SU-DHL-6 (cell line): ENCODE results near the gene TLK2.

Experiments used
- EZH2phosphoT487 ChIP-seq: fragments of 200-600 bp; sonication (generic), shearing (Covaris generic); conservative IDR thresholded peaks from 2 replicates; pipeline ENCODE4 v1.6.1; 2018; ENCODE audit warnings: mild to moderate bottlenecking, antibody characterized with exemption, low read length, moderate library complexity, mixed read lengths
- TF ChIP-seq, protein P1 (sequence below): fragments of 200-600 bp; sonication (generic); IDR thresholded peaks from one replicate; pipeline ENCODE4 v1.5.1; 2017; ENCODE audit warnings: antibody characterized with exemption, mild to moderate bottlenecking, low read length, moderate library complexity; ENCODE audit not compliant: insufficient read depth, poor library complexity, severe bottlenecking

GRCh38 chr17:62643496-62643895 lies 164.9 kb downstream of the TLK2 start:
- TF ChIP-seq, protein P1, sequence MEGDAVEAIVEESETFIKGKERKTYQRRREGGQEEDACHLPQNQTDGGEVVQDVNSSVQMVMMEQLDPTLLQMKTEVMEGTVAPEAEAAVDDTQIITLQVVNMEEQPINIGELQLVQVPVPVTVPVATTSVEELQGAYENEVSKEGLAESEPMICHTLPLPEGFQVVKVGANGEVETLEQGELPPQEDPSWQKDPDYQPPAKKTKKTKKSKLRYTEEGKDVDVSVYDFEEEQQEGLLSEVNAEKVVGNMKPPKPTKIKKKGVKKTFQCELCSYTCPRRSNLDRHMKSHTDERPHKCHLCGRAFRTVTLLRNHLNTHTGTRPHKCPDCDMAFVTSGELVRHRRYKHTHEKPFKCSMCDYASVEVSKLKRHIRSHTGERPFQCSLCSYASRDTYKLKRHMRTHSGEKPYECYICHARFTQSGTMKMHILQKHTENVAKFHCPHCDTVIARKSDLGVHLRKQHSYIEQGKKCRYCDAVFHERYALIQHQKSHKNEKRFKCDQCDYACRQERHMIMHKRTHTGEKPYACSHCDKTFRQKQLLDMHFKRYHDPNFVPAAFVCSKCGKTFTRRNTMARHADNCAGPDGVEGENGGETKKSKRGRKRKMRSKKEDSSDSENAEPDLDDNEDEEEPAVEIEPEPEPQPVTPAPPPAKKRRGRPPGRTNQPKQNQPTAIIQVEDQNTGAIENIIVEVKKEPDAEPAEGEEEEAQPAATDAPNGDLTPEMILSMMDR, result no peak
- TF ChIP-seq EZH2phosphoT487, result no peak
